Thymus (tissue), 11 donors: Measurements from ENCODE around the gene SYNDIG1. TPM values are rescaled to one million over a fixed set of nuclear protein-coding genes. Genes with fewer than 3 reads are reported as not detected.
A peak's percentile ranks its signal among the peaks of the same experiment; 100 is the strongest.

Experiments
- DNase-seq, 9 donors: peaks; one replicate each; pipeline ENCODE4 v3.0.0-alpha.2; 2013; ENCODE audit warnings: low spot score in 9 of 9, low read depth in 6 of 9, missing footprints in 1 of 9
- H3K27ac ChIP-seq, 2 donors: one replicate each; pipeline ENCODE4 v1.5.1; 2013; ENCODE audit warnings: control low read depth in 1 of 2, low read depth in 1 of 2, low read length in 1 of 2, mild to moderate bottlenecking in 1 of 2, moderate library complexity in 1 of 2
- H3K27me3 ChIP-seq, 2 donors: one replicate each; pipeline ENCODE4 v1.5.1; 2013; ENCODE audit warnings: low read length in 1 of 2; ENCODE audit not compliant: control insufficient read depth in 2 of 2, insufficient read depth in 1 of 2
- H3K36me3 ChIP-seq, 2 donors: one replicate each; pipeline ENCODE4 v1.5.1; 2013; ENCODE audit warnings: low read length in 1 of 2, mild to moderate bottlenecking in 1 of 2, moderate library complexity in 1 of 2; ENCODE audit not compliant: control insufficient read depth in 2 of 2, insufficient read depth in 2 of 2
- H3K4me1 ChIP-seq, 2 donors: one replicate each; pipeline ENCODE4 v1.5.1; 2013; ENCODE audit warnings: low read length in 2 of 2; ENCODE audit not compliant: control insufficient read depth in 2 of 2, insufficient read depth in 2 of 2
- H3K4me3 ChIP-seq, 2 donors: one replicate each; pipeline ENCODE4 v1.5.1; 2013; ENCODE audit warnings: low read length in 2 of 2, control low read depth in 1 of 2, mild to moderate bottlenecking in 1 of 2
- H3K9me3 ChIP-seq, 2 donors: one replicate each; pipeline ENCODE4 v1.5.1; 2013; ENCODE audit warnings: low read length in 1 of 2, mild to moderate bottlenecking in 1 of 2; ENCODE audit not compliant: control insufficient read depth in 2 of 2, insufficient read depth in 1 of 2
- whole genome bisulfite sequencing: extraction: QIAGEN DNeasy Blood & Tissue Kit; methylation state at CpG from one replicate; pipeline ENCODE4 v1.1.7; 2013; 5-methylcytosine and 5-hydroxymethylcytosine counted together
- polyA plus RNA-seq: library from polyadenylated mRNA; stranded (reverse); fragments of 200-250 nt; gene quantifications from one replicate; pipeline ENCODE4 v1.2.3, GENCODE V29; 2013
- total RNA-seq: library from RNA; stranded (reverse); fragments of 120-200 nt; gene quantifications from one replicate; pipeline ENCODE4 v1.2.4, GENCODE V29; 2013
- donor health status: healthy.

Gene SYNDIG1
- total and polyA plus RNA-seq, 2 donors = 0.41 to 3.2 TPM

GRCh38 chr20:24629668-24630067 lies 160.2 kb downstream of the SYNDIG1 start:
- no peaks in the 10 kb centered on the region for H3K9me3 ChIP-seq
- no peak overlapping the region for H3K4me3 ChIP-seq
- no peaks in the 10 kb centered on the region for H3K36me3 ChIP-seq
- H3K27ac ChIP-seq = peak overlapping the region in 1 of 2 donors; percentile 56
- H3K27me3 ChIP-seq = no peaks in the 10 kb centered on the region
- peaks cover 13 to 29% of the 10 kb centered on the region in 2 donors for H3K4me1 ChIP-seq
- WGBS = 34% methylated on average over 3 of the region's 3 CpGs
- peak in 3 of 9 donors; percentile 21 to 67 (median 53) for DNase-seq

GRCh38 chr20:24630486-24631172 lies 161.2 kb downstream of the SYNDIG1 start:
- H3K9me3 ChIP-seq = no peaks in the 10 kb centered on the region
- H3K27me3 ChIP-seq = no peaks in the 10 kb centered on the region
- H3K4me1 ChIP-seq = peaks cover 16 to 34% of the 10 kb centered on the region in 2 donors
- WGBS = 98% methylated on average over 6 of the region's 6 CpGs
- DNase-seq = no peak
- H3K4me3 ChIP-seq = no peak overlapping the region
- no peaks in the 10 kb centered on the region for H3K36me3 ChIP-seq
- H3K27ac ChIP-seq = no peak overlapping the region

GRCh38 chr20:24631173-24631505 lies 161.7 kb downstream of the SYNDIG1 start:
- no peaks in the 10 kb centered on the region for H3K27me3 ChIP-seq
- WGBS = 99% methylated on average over 11 of the region's 11 CpGs
- peaks cover 16 to 34% of the 10 kb centered on the region in 2 donors for H3K4me1 ChIP-seq
- no peak for DNase-seq
- H3K36me3 ChIP-seq = no peaks in the 10 kb centered on the region
- no peak overlapping the region for H3K4me3 ChIP-seq
- no peaks in the 10 kb centered on the region for H3K9me3 ChIP-seq
- no peak overlapping the region for H3K27ac ChIP-seq

GRCh38 chr20:24632581-24632980 lies 163.2 kb downstream of the SYNDIG1 start:
- Histone ChIP-seq H3K4me3 (no peak overlapping the region), H3K36me3 (no peaks in the 10 kb centered on the region), H3K9me3 (no peaks in the 10 kb centered on the region), H3K27me3 (no peaks in the 10 kb centered on the region), H3K27ac (no peak overlapping the region), H3K4me1 (peaks cover 16 to 36% of the 10 kb centered on the region in 2 donors)
- no peak for DNase-seq
- 95% methylated on average over 7 of the region's 7 CpGs for WGBS

- Histone ChIP-seq H3K4me1 (peaks cover 16 to 38% of the 10 kb centered on the region in 2 donors), H3K27me3 (no peaks in the 10 kb centered on the region), H3K36me3 (no peaks in the 10 kb centered on the region), H3K4me3 (no peak overlapping the region), H3K9me3 (no peaks in the 10 kb centered on the region), H3K27ac (no peak overlapping the region)
- 90% methylated on average over 12 of the region's 12 CpGs for WGBS
- DNase-seq = no peak
Observed at GRCh38 chr20:24633026-24633425, 163.6 kb downstream of the SYNDIG1 start.

- no peak for DNase-seq
- H3K27ac ChIP-seq = no peak overlapping the region
- no peaks in the 10 kb centered on the region for H3K36me3 ChIP-seq
- H3K27me3 ChIP-seq = no peaks in the 10 kb centered on the region
- H3K4me3 ChIP-seq = no peak overlapping the region
- 97% methylated on average over 10 of the region's 10 CpGs for WGBS
- no peaks in the 10 kb centered on the region for H3K9me3 ChIP-seq
- H3K4me1 ChIP-seq = peaks cover 18 to 38% of the 10 kb centered on the region in 2 donors
Observed at GRCh38 chr20:24633521-24633920, 164.1 kb downstream of the SYNDIG1 start.

- no peaks in the 10 kb centered on the region for H3K9me3 ChIP-seq
- peak in 2 of 9 donors; percentile 35 to 42 for DNase-seq
- no peak overlapping the region for H3K4me3 ChIP-seq
- no peaks in the 10 kb centered on the region for H3K27me3 ChIP-seq
- no peak overlapping the region for H3K27ac ChIP-seq
- H3K4me1 ChIP-seq = peaks cover 15 to 34% of the 10 kb centered on the region in 2 donors
- WGBS = 20% methylated on average over 9 of the region's 9 CpGs
- no peaks in the 10 kb centered on the region for H3K36me3 ChIP-seq
Observed at GRCh38 chr20:24634855-24635254, 165.4 kb downstream of the SYNDIG1 start.

GRCh38 chr20:24636626-24637025 lies 167.2 kb downstream of the SYNDIG1 start:
- Histone ChIP-seq H3K36me3 (no peaks in the 10 kb centered on the region), H3K4me1 (peaks cover 15 to 27% of the 10 kb centered on the region in 2 donors), H3K4me3 (no peak overlapping the region), H3K9me3 (no peaks in the 10 kb centered on the region), H3K27ac (no peak overlapping the region), H3K27me3 (no peaks in the 10 kb centered on the region)
- DNase-seq = no peak
- 98% methylated on average over 2 of the region's 2 CpGs for WGBS

GRCh38 chr20:24637087-24637486 lies 167.7 kb downstream of the SYNDIG1 start:
- no peaks in the 10 kb centered on the region for H3K27me3 ChIP-seq
- peaks cover 15 to 27% of the 10 kb centered on the region in 2 donors for H3K4me1 ChIP-seq
- no peak for DNase-seq
- whole genome bisulfite sequencing = 97% methylated on average over 4 of the region's 4 CpGs
- no peaks in the 10 kb centered on the region for H3K9me3 ChIP-seq
- no peak overlapping the region for H3K4me3 ChIP-seq
- H3K36me3 ChIP-seq = no peaks in the 10 kb centered on the region
- H3K27ac ChIP-seq = no peak overlapping the region
